HG03565 (cell line): ENCODE data around the gene MRPL43.
"Not testable (repeated sequence)": the region's sequence is repeated elsewhere in the genome, so short reads cannot be mapped to it uniquely, and the experiment has no call there.

Source experiments
- ATAC-seq: cut with Tn5 transposase; IDR thresholded peaks from one replicate; pipeline ENCODE4 v1.9.1; 2021; ENCODE audit warnings: mild to moderate bottlenecking, moderate library complexity; ENCODE audit not compliant: unreplicated experiment

The MRPL43 gene

GRCh38 chr10:100986952-100987684 is at the start of gene MRPL43, which contains the start of gene TWNK:
Gene MRPL43 (minus strand): TSS chr10:100987497. CDS start chr10:100987443, 54 bp downstream.
Gene TWNK (plus strand): TSS chr10:100987543. CDS start chr10:100988211, 668 bp downstream.
- ATAC-seq = peak; percentile 59

- no peak for ATAC-seq
Observed at GRCh38 chr10:101036726-101037125, 49.4 kb upstream of the MRPL43 start.

DNA sequence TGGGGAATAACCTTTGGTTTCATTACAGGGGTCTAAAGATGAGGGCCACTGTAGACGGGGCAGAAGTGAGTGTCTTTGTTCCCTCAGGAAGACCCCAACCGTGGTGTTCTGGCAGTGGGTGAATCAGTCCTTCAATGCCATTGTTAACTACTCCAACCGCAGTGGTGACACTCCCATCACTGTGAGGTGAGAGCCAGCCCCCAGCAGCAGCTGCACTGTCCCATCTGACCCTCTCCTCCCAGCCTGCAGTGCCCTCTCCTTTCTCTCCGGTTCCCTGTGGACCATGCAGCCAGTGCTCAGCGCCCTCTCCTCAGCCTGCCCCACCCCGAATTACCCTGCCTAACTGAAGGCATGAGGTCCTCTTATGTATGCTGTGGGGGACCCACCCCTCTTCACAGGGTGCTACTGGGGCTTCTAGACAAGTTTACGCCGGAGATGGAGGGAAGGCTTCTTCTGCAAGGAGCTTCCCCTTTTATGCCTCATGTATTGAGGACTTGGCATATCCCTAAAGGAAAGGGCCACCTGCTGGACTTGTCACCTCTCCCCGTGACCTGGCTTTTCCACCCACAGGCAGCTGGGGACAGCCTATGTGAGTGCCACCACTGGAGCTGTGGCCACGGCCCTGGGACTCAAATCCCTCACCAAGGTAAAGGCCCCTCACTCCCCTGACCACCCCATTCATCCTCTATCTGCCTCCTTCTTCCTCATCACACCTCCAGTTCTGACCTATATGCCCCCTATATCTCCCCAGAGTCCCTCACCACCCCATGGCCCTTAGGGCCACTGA is 48.8 kb upstream of the MRPL43 start:
- ATAC-seq = no peak

GRCh38 chr10:101035314-101035713 is 48.0 kb upstream of the MRPL43 start:
- ATAC-seq = no peak

DNA sequence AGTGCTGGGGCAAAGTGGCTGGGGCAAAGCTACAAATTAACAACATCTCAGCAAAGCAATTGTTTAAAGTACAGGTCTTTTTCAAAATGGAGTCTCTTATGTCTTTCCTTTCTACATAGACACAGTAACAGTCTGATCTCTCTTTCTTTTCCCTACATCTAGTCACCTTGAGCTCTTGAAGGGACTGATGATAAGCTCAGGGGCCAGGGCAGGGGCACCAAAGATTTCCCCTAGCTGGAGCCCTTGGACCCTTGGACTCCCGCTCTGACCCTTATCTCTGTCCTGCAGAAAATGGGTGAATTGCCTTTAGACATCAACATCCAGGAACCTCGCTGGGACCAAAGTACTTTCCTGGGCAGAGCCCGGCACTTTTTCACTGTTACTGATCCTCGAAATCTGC is 47.1 kb upstream of the MRPL43 start:
- not testable (repeated sequence) for ATAC-seq

GRCh38 chr10:101033276-101033675 is 46.0 kb upstream of the MRPL43 start:
- no peak for ATAC-seq

GRCh38 chr10:101032637-101033224 is 45.4 kb upstream of the MRPL43 start:
- no peak for ATAC-seq

- ATAC-seq = no peak
Observed at GRCh38 chr10:101031796-101032636, 44.7 kb upstream of the MRPL43 start.

DNA sequence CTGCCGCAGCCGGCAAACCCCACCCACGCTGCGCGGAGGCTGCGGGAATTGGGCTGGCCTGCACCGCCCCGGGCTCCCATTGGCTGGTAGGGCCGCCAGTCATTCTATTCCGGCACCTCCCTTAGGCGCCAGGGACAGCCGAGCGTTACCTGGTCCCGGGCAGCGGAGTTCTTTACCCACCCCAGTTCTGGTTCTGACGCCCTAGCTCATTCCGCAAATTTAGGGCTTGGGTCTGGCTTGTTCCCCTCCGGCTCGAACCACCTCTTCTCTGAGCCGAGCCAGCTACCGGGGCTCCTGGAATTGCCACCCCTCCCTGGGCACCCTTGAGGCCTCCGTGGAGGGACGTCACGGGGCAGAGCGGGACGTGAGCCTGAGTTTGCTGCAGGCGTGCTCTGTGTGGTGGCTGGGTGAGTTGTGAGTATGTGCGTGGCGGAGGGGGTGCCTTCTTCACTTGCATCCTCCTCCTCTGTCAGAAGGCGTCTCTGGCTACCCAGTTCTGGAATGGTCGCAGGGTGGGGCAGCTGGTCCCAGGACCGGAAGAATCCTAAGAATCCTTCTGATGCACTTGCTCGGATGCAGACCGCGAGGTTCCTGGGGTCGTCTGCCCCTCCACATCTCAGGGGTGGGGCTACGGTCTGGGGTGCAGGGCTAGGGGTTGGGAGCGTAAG is 44.0 kb upstream of the MRPL43 start, which contains the start of the genes PDZD7 and SFXN3:
Gene PDZD7, minus strand, starts transcription at position 2 of the 668 bp plus-strand sequence. CDS start 910 bp downstream, outside the sequence.
Gene SFXN3, plus strand, starts transcription at position 107 of the 668 bp plus-strand sequence. CDS start 3,461 bp downstream, outside the sequence.
- peak; percentile 85 for ATAC-seq

GRCh38 chr10:101030496-101031127 is 43.3 kb upstream of the MRPL43 start:
- no peak for ATAC-seq

DNA sequence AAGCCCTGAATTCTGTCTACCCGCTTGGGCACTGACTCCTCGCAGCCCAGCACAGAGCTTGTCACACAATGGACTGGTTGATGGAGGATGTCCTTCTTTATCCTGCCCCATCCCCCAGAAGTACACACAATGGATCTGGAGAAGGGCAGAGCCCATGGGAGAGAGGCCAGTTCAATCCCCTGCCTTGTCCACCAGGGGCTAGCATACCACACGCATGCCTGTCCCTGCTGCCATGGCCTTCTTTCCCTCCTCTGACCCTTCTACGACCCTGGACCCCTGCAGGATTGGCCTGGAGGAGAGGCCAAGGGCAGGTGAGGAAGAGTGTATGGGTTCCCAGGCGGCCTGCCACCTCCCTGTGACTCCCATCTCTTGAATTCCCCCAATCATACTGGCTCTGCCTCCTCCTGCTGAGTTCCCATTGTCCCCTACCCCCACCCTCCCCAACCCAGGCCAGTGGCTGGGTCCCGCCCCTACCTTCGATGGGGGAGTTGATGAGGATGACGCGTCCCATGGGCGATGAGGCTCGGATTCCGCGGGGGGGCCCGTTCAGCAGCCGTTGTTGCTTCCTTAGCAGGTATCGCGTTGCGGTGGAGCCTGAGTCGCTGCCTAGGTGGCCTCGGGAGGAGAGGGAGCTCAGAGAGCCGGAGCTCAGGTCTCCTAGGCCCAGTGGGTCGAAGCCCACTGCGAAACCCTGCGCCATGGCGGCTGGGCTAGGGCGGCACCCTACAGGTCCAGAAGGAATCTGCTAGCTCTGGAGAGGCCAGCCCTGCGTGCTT is 42.4 kb upstream of the MRPL43 start:
- no peak for ATAC-seq

- ATAC-seq = no peak
Observed at GRCh38 chr10:101028446-101029337, 41.4 kb upstream of the MRPL43 start.

GRCh38 chr10:101027106-101027720 is 39.9 kb upstream of the MRPL43 start:
- no peak for ATAC-seq

GRCh38 chr10:101022967-101023705 is 35.8 kb upstream of the MRPL43 start:
- no peak for ATAC-seq

DNA sequence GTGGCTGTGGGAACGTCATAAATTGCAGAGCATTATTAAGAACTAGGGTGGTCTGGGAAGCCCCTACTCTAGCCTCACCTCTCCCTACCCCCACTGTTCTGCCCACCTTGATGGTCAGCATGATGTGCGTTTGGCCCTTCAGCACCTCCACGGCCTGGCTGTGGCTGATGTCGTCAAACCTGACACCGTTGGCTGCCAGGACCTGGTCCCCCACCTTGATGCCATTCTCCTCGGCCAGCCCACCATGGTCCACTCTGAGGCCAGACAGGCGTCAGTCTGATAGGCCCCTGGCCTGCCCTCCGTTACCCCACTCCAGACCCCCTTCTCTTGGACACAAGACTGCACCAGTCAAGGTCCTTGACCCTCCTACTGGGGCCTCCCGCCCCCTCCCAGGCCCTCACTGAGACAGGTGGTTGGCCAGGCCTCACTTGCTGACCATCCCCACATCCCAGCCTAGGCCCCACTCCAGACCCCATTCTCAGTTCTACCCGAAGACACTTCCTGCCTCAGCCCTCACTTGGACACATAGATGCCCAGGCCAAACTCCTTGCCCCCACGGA is 34.5 kb upstream of the MRPL43 start:
- ATAC-seq = no peak

- ATAC-seq = no peak
Observed at GRCh38 chr10:101021239-101021638, 33.9 kb upstream of the MRPL43 start.
